HG03442 (cell line): ENCODE measurements around the gene GSTO2.

Experiments
- ATAC-seq: cut with Tn5 transposase; IDR thresholded peaks from one replicate; pipeline ENCODE4 v1.9.1; 2021; ENCODE audit warnings: mild to moderate bottlenecking, moderate library complexity; ENCODE audit not compliant: unreplicated experiment

Gene GSTO2

DNA sequence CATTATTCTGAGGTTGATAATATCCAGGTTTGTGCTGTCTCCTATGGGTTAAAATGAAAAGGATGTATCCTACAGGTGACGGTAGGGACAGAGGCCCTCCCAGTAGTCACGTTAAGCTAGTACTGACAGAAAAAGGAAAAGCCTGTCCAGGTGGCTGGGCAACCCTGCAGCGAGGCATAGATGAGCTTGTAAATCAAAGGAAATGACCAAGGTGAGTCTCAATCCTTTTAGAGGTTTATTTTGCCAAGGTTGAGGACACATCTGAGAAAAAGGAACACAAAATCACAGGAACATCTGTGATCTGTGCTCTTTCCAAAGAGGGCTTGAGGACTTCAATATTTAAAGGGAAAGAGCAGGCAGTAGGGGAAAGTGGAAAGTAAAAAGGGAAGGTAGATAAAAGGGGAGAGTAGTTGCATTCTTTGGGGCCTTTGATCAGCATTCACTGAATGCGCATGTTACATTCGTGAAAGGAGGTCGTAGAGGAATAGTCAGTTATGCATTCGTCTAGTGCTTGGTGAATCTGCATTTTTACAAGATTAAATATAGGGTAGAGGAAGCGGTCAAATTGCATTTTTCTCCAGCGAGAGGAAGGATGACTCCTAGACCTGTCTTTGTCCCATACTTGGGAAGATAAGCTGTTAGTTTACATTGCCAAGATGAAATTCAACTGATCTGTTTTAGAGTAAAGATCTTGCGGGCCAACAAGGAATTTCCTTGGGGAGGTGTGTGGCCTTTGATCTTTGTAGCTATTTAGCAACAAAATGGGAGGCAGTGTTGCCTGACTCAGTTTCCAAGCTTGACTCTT lies 15.2 kb upstream of the GSTO2 start:
- no peak for ATAC-seq

DNA sequence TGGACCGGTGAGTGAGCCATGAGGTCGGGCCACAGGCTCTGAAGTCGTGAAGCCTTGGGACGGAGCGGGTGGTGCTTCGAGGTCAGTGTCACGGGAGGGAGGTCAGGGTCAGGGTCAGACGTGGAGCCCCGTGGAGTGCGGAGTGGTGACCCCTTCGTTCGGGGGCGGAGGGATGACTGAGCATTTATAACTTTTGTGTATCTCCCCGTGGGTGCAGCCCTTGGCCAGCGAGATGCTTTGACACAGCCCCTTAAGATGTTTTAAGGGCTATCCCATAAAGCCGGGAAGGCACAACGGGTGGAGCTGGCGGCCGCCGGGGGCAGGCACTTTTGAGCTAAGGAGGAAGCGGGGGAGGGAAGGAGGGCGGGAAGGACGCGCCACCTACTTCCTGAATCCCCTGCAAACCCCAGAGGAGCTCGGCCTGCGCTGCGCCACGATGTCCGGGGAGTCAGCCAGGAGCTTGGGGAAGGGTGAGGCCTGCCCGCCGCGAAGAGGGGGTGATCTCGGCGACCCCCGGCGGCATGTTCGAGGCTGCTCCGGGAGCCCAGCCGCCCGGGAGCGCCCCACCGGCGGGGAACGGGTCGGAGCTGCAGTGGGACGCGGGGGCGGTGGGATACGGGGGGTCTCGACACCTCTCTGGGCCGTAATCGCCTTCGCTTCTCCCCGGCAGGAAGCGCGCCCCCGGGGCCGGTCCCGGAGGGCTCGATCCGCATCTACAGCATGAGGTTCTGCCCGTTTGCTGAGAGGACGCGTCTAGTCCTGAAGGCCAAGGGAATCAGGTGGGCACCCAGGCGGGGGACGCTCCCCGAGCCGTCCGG lies 14.3 kb upstream of the GSTO2 start, which contains the start of gene GSTO1:
Gene GSTO1, plus strand, starts transcription at position 400 of the 818 bp plus-strand sequence. Its CDS starts 37 bp downstream, at position 437.
- ATAC-seq = peak; percentile 77

DNA sequence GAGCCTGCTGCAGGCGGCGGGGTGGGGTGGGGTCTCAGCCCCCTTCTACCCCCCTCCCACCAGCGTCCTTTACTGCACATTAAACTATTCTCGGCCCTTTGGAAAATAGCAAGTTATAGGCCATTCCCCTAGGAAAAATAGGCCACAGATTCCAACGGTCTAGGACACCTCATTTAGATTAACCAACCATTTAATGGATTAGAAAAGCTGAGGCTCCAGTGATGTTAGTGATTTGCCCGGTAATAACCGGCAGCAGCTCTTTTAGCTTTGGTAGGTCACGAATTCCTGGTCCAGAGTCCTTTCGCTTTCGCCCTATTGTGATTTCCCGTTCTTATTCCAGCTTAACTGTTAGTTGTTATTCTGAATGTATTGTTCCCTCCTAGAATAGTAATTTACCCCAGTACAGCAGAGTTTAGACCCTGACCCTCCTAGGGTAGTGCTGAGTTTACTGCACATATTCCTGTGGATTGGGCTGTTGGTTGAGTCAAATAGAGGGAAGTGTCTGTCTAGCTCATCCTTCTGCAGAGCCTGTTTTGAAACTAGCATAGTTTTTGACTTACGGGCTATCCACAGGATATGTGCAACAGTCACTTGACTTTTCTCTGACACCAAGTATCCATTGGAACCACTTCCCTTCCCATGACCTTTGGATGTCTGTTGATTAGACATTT lies 13.5 kb upstream of the GSTO2 start:
- ATAC-seq = peak; percentile 42

GRCh38 chr10:104256335-104256961 lies 12.5 kb upstream of the GSTO2 start:
- no peak for ATAC-seq

- no peak for ATAC-seq
Measured at GRCh38 chr10:104257235-104257634, 11.7 kb upstream of the GSTO2 start.

- no peak for ATAC-seq
Measured at GRCh38 chr10:104258209-104258608, 10.8 kb upstream of the GSTO2 start.

GRCh38 chr10:104259456-104259855 lies 9.5 kb upstream of the GSTO2 start:
- ATAC-seq = no peak

- peak; percentile 4 for ATAC-seq
Measured at GRCh38 chr10:104259999-104260774, 8.8 kb upstream of the GSTO2 start.

GRCh38 chr10:104260775-104261115 lies 8.2 kb upstream of the GSTO2 start:
- ATAC-seq = peak; percentile 38

DNA sequence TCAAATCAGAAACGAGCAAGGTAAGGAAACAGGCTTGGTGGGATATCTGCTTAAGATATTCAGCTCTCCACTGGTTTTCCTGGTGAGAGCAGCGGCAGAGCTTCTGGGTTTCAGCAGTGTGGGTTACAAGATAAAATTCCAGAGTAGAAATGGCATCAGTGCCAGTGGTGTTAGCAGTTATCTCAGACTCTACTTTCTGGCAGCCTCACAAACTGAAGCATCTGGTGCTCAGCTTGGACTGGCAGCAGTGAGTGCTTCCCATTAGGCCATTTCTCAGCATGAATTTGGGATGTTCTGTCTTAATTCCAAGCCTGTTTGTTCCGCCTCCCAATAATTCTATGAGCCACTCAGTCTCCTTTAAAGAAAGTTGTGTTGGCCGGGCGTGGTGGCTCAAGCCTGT lies 6.9 kb upstream of the GSTO2 start:
- ATAC-seq = no peak

- no peak for ATAC-seq
Measured at GRCh38 chr10:104264783-104265182, 4.2 kb upstream of the GSTO2 start.

- no peak for ATAC-seq
Measured at GRCh38 chr10:104267721-104268404, 1.1 kb upstream of the GSTO2 start.

- no peak for ATAC-seq
Measured at GRCh38 chr10:104268405-104268712, 625 bp upstream of the GSTO2 start.

DNA sequence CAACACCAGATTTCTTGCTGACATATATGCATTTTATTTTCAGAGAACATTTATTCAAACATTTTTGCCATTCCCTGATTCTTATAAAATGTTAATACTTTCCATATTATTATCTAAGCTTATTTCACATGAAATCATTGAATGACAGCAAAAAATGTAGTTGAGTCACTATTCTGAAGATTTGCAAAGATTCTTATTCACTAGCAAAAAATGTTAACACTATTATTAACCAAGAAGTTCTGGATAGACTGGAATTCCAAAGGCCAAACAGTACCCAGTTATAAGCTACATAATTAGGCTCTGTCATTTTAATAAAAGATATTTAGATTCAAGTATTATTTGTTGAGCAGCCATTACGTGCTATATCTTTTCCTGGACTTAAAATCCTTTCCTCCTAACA lies 4.3 kb downstream of the GSTO2 start:
- no peak for ATAC-seq

DNA sequence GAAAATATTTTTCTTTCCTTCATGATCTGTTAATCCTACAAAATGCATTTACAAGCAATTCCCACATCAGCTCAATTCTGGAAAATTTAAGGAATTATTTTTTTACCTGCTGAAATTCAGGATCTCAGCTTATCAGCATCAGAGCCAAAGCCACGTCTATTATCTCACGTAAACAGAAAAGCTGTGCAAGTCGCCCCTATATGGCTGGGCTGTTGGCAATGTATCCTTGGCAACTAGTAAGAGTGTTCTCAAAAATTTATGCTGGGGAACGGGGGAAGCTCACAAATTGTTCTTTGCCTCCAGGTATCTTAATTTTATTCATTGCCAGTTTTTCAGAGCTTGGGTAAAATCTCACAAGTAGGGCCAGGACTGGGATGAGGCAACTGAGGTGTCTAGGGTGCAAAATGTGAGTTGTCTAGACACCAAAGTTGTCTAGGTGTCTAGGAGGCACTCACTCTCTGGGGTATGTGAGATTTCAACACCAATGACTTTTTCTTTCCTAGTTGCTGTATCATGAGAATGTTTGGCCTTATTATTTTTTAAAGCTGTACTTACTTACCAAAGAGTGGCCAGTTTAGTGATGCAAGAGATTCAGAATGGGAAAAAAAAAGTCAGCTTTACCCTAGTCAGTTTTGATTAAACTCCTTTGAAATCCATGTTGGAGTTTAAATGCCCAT lies 5.1 kb downstream of the GSTO2 start:
- ATAC-seq = no peak

DNA sequence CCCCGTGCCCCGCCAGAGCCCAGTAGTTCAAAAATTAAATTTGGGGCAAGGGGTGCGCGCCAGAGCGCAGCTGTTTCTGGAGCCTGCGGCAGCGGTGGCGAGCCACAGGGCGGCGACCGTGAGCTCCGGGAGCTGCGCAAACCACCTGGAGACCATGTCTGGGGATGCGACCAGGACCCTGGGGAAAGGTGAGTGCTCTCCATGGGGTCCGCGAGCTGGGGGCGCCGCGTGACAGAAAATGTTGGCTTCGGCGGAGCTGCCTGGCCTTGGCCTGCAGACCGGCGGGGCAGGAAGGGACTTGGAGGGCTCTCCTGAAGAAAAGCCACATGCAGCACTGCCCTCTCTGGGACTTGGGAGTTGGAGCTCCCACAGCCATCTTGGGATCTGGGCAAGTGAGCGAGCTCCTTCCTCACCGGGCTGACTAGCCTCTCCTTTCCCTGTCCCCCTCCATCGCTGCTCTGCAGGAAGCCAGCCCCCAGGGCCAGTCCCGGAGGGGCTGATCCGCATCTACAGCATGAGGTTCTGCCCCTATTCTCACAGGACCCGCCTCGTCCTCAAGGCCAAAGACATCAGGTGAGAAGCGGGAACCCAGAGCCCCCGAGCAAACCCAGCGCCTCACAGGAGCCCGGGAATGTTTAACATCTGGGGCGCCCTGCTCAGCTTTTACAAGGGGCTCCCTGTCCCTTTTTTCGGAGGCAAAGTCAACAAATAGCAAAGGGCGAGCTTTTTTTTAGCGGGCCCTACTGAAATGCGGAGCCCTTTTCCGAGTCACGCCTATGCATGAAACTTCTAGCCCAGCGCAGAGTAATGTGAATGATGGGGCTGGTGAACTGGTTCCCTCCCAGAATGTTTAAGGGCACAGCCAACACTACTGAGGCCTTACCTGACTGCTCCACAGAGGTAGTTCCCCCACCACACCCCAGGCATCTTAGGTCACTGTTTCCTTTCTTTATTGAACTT lies 6.1 kb downstream of the GSTO2 start:
- ATAC-seq = peak; percentile 84

DNA sequence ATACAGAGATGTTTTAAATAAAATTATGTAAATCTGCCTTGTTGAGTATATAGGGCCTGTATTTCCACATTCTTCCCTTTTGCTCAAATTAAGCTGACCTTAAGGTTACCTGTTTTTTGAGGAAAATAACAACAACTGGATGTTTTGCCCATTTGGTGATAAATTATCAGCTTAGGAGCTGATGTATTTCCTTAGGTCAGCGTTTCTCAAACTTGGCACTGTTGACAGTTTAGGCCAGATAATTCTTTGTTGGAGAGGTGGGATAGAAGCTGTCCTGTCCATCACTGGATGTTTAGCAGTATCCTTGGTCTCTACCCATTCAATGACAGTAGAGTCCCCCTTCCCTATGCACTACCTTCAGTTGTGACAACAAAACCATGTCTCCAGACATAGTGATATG lies 7.2 kb downstream of the GSTO2 start:
- ATAC-seq = no peak

GRCh38 chr10:104277785-104278184 lies 8.8 kb downstream of the GSTO2 start:
- no peak for ATAC-seq
